Body of pancreas (tissue), 4 donors: ENCODE results near the gene REXO4.

Experiments used
- CTCF ChIP-seq, 7 experiments: fragments of 450-650 bp in 4 of 7; fragments of 200-600 bp in 3 of 7; sonication (generic) in 3 of 7; IDR thresholded peaks; one replicate each; pipeline ENCODE4 v1.5.1; 2016 to 2019; ENCODE audit warnings: antibody characterized with exemption in 7 of 7
- POLR2A ChIP-seq, 3 donors: fragments of 450-650 bp; IDR thresholded peaks; one replicate each; pipeline ENCODE4 v1.6.1; 2016; ENCODE audit warnings: antibody characterized with exemption in 3 of 3, mild to moderate bottlenecking in 2 of 3

GRCh38 chr9:133415170-133415569, 2.6 kb downstream of the REXO4 start:
- TF ChIP-seq CTCF (IDR thresholded peaks at IDR 0.05) (no peak), POLR2A (IDR thresholded peaks at IDR 0.05) (no peak)
